Measurements from ENCODE around the gene SYPL1.
"Not testable (repeated sequence)": the region's sequence is repeated elsewhere in the genome, so short reads cannot be mapped to it uniquely, and the experiment has no call there.

DNA sequence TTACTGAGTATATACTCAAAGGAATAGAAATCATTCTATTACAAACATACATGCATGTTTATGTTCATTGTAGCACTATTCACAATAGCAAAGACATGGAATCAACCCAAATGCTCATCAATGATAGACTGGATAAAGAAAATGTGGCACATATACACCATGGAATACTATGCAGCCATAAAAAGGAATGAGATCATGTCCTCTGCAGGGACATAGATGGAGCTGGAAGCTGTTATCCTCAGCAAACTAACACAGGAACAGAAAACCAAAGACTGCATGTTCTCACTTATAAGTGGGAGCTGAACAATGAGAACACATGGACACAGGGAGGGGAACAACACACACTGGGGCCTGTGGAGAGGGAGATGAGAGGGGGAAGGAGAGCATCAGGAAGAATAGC, 26.1 kb upstream of the SYPL1 start:
- not testable (repeated sequence) for TF ChIP-seq FOXA1 (IDR thresholded peaks at IDR 0.05); FOXM1 (IDR thresholded peaks at IDR 0.05; ENCODE audit: borderline replicate concordance); ELF4 (IDR thresholded peaks at IDR 0.05); HDGF (IDR thresholded peaks at IDR 0.05; ENCODE audit: borderline replicate concordance); SUZ12 (IDR thresholded peaks at IDR 0.05); BHLHE40 (IDR thresholded peaks at IDR 0.05; ENCODE audit: borderline replicate concordance)
- TF ChIP-seq, protein P1, sequence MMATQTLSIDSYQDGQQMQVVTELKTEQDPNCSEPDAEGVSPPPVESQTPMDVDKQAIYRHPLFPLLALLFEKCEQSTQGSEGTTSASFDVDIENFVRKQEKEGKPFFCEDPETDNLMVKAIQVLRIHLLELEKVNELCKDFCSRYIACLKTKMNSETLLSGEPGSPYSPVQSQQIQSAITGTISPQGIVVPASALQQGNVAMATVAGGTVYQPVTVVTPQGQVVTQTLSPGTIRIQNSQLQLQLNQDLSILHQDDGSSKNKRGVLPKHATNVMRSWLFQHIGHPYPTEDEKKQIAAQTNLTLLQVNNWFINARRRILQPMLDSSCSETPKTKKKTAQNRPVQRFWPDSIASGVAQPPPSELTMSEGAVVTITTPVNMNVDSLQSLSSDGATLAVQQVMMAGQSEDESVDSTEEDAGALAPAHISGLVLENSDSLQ (IDR thresholded peaks at IDR 0.05), result not testable (repeated sequence)

Data from HEK293T (cell line).